H9 (cell line): ENCODE data around the gene TUT4. TPM values are rescaled to one million over a fixed set of nuclear protein-coding genes. Genes with fewer than 3 reads are reported as not detected.

Experiments
- DNase-seq: peaks from one replicate; pipeline ENCODE4 v3.0.0-alpha.2; 2017
- H2AFZ ChIP-seq: one replicate; pipeline ENCODE4 v1.6.1; 2013; ENCODE audit warnings: mild to moderate bottlenecking, low read length, control low read depth, moderate library complexity
- H2AK5ac ChIP-seq: 2 replicates; pipeline ENCODE4 v1.6.1; 2013; ENCODE audit warnings: low read length, control low read depth, mixed read lengths; ENCODE audit not compliant: insufficient read length
- H2BK120ac ChIP-seq: one replicate; pipeline ENCODE4 v1.6.1; 2013; ENCODE audit warnings: low read depth, mild to moderate bottlenecking, low read length, control low read depth, inconsistent platforms; ENCODE audit not compliant: poor library complexity, severe bottlenecking
- H2BK12ac ChIP-seq: 2 replicates; pipeline ENCODE4 v1.6.1; 2013; ENCODE audit warnings: low read length, control low read depth, mixed read lengths, low read depth; ENCODE audit not compliant: insufficient read length
- H2BK15ac ChIP-seq: 2 replicates; pipeline ENCODE4 v1.6.1; 2013; ENCODE audit warnings: low read depth, low read length, control low read depth
- H2BK20ac ChIP-seq: one replicate; pipeline ENCODE4 v1.6.1; 2013; ENCODE audit warnings: low read depth, mild to moderate bottlenecking, low read length, control low read depth, inconsistent platforms; ENCODE audit not compliant: poor library complexity, severe bottlenecking
- H2BK5ac ChIP-seq: 2 replicates; pipeline ENCODE4 v1.6.1; 2013; ENCODE audit warnings: low read length, control low read depth, mixed read lengths; ENCODE audit not compliant: insufficient read length
- H3K14ac ChIP-seq: 2 replicates; pipeline ENCODE4 v1.6.1; 2013; ENCODE audit warnings: low read length, control low read depth; ENCODE audit not compliant: insufficient read depth
- H3K18ac ChIP-seq: 2 replicates; pipeline ENCODE4 v1.6.1; 2013; ENCODE audit warnings: low read depth, mild to moderate bottlenecking, mixed read lengths, low read length, control low read depth; ENCODE audit not compliant: insufficient read length
- H3K23ac ChIP-seq: 2 replicates; pipeline ENCODE4 v1.6.1; 2013; ENCODE audit warnings: low read length, control low read depth, mixed read lengths, low read depth; ENCODE audit not compliant: insufficient read length
- H3K23me2 ChIP-seq: 2 replicates; pipeline ENCODE4 v1.6.1; 2013; ENCODE audit warnings: low read depth, mild to moderate bottlenecking, mixed read lengths, low read length, control low read depth; ENCODE audit not compliant: insufficient read length, poor library complexity, severe bottlenecking
- H3K27ac ChIP-seq: 2 replicates; pipeline ENCODE4 v1.5.1; 2013; ENCODE audit warnings: low read length, control low read depth, mixed read lengths, low read depth; ENCODE audit not compliant: insufficient read length
- H3K27me3 ChIP-seq: 2 replicates; pipeline ENCODE4 v1.6.1; 2013; ENCODE audit warnings: low read length, control low read depth, inconsistent platforms; ENCODE audit not compliant: insufficient read depth
- H3K4ac ChIP-seq: 2 replicates; pipeline ENCODE4 v1.6.1; 2013; ENCODE audit warnings: low read depth, mild to moderate bottlenecking, control low read depth, inconsistent platforms, low read length, moderate library complexity
- H3K4me1 ChIP-seq: 2 replicates; pipeline ENCODE4 v1.6.1; 2013; ENCODE audit warnings: low read length, control low read depth, inconsistent platforms; ENCODE audit not compliant: insufficient read depth
- H3K4me2 ChIP-seq: 2 replicates; pipeline ENCODE4 v1.6.1; 2013; ENCODE audit warnings: low read length, control low read depth, mixed read lengths; ENCODE audit not compliant: insufficient read length, insufficient read depth
- H3K56ac ChIP-seq: 2 replicates; pipeline ENCODE4 v1.6.1; 2013; ENCODE audit warnings: low read depth, mild to moderate bottlenecking, mixed read lengths, low read length, control low read depth; ENCODE audit not compliant: insufficient read length
- H3K79me1 ChIP-seq: 2 replicates; pipeline ENCODE4 v1.6.1; 2013; ENCODE audit warnings: low read depth, mild to moderate bottlenecking, moderate library complexity, low read length, control low read depth, inconsistent platforms; ENCODE audit not compliant: insufficient read depth, poor library complexity, severe bottlenecking
- H3K79me2 ChIP-seq: 2 replicates; pipeline ENCODE4 v1.6.1; 2013; ENCODE audit warnings: low read length, control low read depth, inconsistent platforms; ENCODE audit not compliant: insufficient read depth
- H3K9ac ChIP-seq: 2 replicates; pipeline ENCODE4 v1.6.1; 2013; ENCODE audit warnings: low read length, control low read depth, mixed read lengths; ENCODE audit not compliant: insufficient read length; ENCODE audit errors: extremely low read depth
- H3K9me3 ChIP-seq: one replicate; pipeline ENCODE4 v1.6.1; 2013; ENCODE audit warnings: low read depth, low read length, inconsistent platforms; ENCODE audit not compliant: control insufficient read depth
- H3T11ph ChIP-seq: one replicate; pipeline ENCODE4 v1.6.1; 2013; ENCODE audit warnings: mild to moderate bottlenecking, low read length, control low read depth, inconsistent platforms
- H4K20me1 ChIP-seq: one replicate; pipeline ENCODE4 v1.6.1; 2013; ENCODE audit not compliant: control insufficient read depth, insufficient read length, insufficient read depth
- H4K5ac ChIP-seq: 2 replicates; pipeline ENCODE4 v1.6.1; 2013; ENCODE audit warnings: low read depth, mild to moderate bottlenecking, mixed read lengths, low read length, control low read depth; ENCODE audit not compliant: insufficient read length
- H4K8ac ChIP-seq: replicated peaks from 2 replicates; pipeline ENCODE4 v1.6.1; 2013; ENCODE audit warnings: low read length, control low read depth, mixed read lengths, low read depth; ENCODE audit not compliant: insufficient read length
- H4K91ac ChIP-seq: 2 replicates; pipeline ENCODE4 v1.6.1; 2013; ENCODE audit warnings: low read depth, mild to moderate bottlenecking, moderate library complexity, mixed read lengths, low read length, control low read depth; ENCODE audit not compliant: insufficient read length
- H3K27ac Mint-ChIP-seq, 3 experiments: 2 replicates in 2 of 3; 3 replicates in 1 of 3; pipeline ENCODE4 v1.8.0; 2020 to 2021; ENCODE audit warnings: mixed read lengths in 3 of 3, mild to moderate bottlenecking in 1 of 3, moderate library complexity in 1 of 3
- H3K27me3 Mint-ChIP-seq: 2 replicates; pipeline ENCODE4 v1.8.0; 2021; ENCODE audit warnings: low read depth, mild to moderate bottlenecking, moderate library complexity, mixed read lengths
- H3K36me3 Mint-ChIP-seq, 3 experiments: 2 replicates in 2 of 3; 3 replicates in 1 of 3; pipeline ENCODE4 v1.8.0; 2020 to 2021; ENCODE audit warnings: low read depth in 3 of 3, mixed read lengths in 3 of 3; ENCODE audit not compliant: insufficient read depth in 1 of 3
- H3K4me1 Mint-ChIP-seq, 2 experiments: 2 replicates each; pipeline ENCODE4 v1.8.0; 2020; ENCODE audit warnings: mixed read lengths in 2 of 2
- H3K4me3 Mint-ChIP-seq, 2 experiments: 2 replicates in 1 of 2; 3 replicates in 1 of 2; pipeline ENCODE4 v1.8.0; 2020 to 2021; ENCODE audit warnings: mild to moderate bottlenecking in 2 of 2, mixed read lengths in 2 of 2, moderate library complexity in 1 of 2
- H3K9me3 Mint-ChIP-seq, 2 experiments: 2 replicates in 1 of 2; 3 replicates in 1 of 2; pipeline ENCODE4 v1.8.0; 2020; ENCODE audit warnings: mild to moderate bottlenecking in 2 of 2, mixed read lengths in 2 of 2, moderate library complexity in 1 of 2
- WGBS: extraction: QIAGEN DNeasy Blood & Tissue Kit; methylation state at CpG from one replicate; pipeline ENCODE4 v1.1.7; 2013; ENCODE audit warnings: missing lambda C conversion rate, low lambda C conversion rate, mixed read lengths; ENCODE audit not compliant: insufficient read length; ENCODE audit errors: extremely low coverage; 5-methylcytosine and 5-hydroxymethylcytosine counted together
- total RNA-seq: library from RNA; stranded (reverse); gene quantifications from 2 replicates; pipeline ENCODE4 v1.2.1, GENCODE V29; 2021
- TF ChIP-seq, protein P1 (sequence below): fragments of 200-600 bp; sonication (generic); conservative IDR thresholded peaks from 3 replicates; pipeline ENCODE4 v1.8.0; 2021; ENCODE audit warnings: antibody characterized with exemption, mild to moderate bottlenecking

TUT4 gene
- total RNA-seq, 1 experiment from 2014 or later = 59.3 TPM

DNA sequence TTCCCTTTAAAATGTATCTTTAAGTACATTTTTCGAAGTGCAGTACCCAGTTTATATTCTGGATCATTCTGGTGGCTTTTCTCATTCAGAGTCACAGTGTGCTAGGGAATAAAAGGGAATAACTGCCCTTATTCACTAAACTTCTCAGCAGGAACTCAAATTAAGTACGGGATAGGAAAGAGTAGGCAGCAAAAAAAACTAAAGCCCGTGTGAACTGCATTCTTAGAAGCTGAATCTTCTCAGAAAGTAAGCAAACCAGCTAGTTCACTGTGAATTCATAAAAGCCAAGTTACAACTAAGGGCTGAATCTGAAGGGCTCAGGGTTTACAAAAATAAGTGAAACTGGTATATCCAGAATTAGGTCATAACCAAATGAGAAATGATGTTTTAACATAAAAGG lies 126.5 kb downstream of the TUT4 start:
- Histone ChIP-seq H3K27me3 (no peaks in the 10 kb centered on the region), H3K9ac (no peak overlapping the region), H2BK20ac (no peak overlapping the region), H3K4ac (no peak overlapping the region), H3K4me1 (no peaks in the 10 kb centered on the region), H2BK120ac (no peak overlapping the region), H4K5ac (no peak overlapping the region), H3K4me2 (no peak overlapping the region), H2BK5ac (no peak overlapping the region), H3K79me2 (no peaks in the 10 kb centered on the region), H3T11ph (no peak overlapping the region), H4K91ac (no peak overlapping the region), H2AFZ (no peak overlapping the region), H3K23ac (no peak overlapping the region), H3K9me3 (no peaks in the 10 kb centered on the region), H3K14ac (no peak overlapping the region), H3K56ac (no peak overlapping the region), H2AK5ac (no peak overlapping the region), H2BK12ac (no peak overlapping the region), H3K23me2 (no peaks in the 10 kb centered on the region), H3K18ac (no peak overlapping the region), H4K8ac (no peak overlapping the region), H3K27ac (no peak overlapping the region), H2BK15ac (no peak overlapping the region), H3K79me1 (no peaks in the 10 kb centered on the region), H4K20me1 (no peaks in the 10 kb centered on the region)
- Mint-ChIP-seq H3K27me3 (no peaks in the 10 kb centered on the region), H3K27ac (peak overlapping the region in 1 of 3 experiments; percentile 92; a peak in 2 of 7 replicates), H3K36me3 (peaks cover 16 to 46% (median 34%) of the 10 kb centered on the region in 3 experiments; a peak in 6 of 7 replicates), H3K9me3 (no peaks in the 10 kb centered on the region), H3K4me3 (no peak overlapping the region), H3K4me1 (peaks cover 7% of the 10 kb centered on the region in 2 experiments; a peak in 3 of 4 replicates)
- no CpG with 5 or more reads among the region's 3 CpGs for WGBS
- DNase-seq = no peak
- TF ChIP-seq, protein P1, sequence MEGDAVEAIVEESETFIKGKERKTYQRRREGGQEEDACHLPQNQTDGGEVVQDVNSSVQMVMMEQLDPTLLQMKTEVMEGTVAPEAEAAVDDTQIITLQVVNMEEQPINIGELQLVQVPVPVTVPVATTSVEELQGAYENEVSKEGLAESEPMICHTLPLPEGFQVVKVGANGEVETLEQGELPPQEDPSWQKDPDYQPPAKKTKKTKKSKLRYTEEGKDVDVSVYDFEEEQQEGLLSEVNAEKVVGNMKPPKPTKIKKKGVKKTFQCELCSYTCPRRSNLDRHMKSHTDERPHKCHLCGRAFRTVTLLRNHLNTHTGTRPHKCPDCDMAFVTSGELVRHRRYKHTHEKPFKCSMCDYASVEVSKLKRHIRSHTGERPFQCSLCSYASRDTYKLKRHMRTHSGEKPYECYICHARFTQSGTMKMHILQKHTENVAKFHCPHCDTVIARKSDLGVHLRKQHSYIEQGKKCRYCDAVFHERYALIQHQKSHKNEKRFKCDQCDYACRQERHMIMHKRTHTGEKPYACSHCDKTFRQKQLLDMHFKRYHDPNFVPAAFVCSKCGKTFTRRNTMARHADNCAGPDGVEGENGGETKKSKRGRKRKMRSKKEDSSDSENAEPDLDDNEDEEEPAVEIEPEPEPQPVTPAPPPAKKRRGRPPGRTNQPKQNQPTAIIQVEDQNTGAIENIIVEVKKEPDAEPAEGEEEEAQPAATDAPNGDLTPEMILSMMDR = no peak
